ENCODE measurements around the gene SCMH1. TPM values are rescaled to one million over a fixed set of nuclear protein-coding genes. Genes with fewer than 3 reads are reported as not detected.

SCMH1 gene
- total RNA-seq, 1 donor from 2014 or later = 36.7 TPM

- Mint-ChIP-seq H3K4me1 (ENCODE audit: unreplicated experiment) (peaks cover 13% of the 10 kb centered on the region), H3K36me3 (peaks cover 20% of the 10 kb centered on the region), H3K27me3 (no peaks in the 10 kb centered on the region), H3K4me3 (no peak overlapping the region), H3K27ac (no peak overlapping the region), H3K9me3 (peaks cover 1% of the 10 kb centered on the region)
- DNase-seq (ENCODE audit: extremely low spot score, unreplicated experiment) = no peak
- no peak for TF ChIP-seq CTCF (conservative IDR thresholded peaks at IDR 0.05)
Observed at GRCh38 chr1:41225495-41225894, 16.6 kb downstream of the SCMH1 start.

- Mint-ChIP-seq H3K27ac (no peak overlapping the region), H3K4me3 (no peak overlapping the region), H3K27me3 (no peaks in the 10 kb centered on the region), H3K9me3 (peaks cover 5% of the 10 kb centered on the region), H3K36me3 (peaks cover 22% of the 10 kb centered on the region), H3K4me1 (ENCODE audit: unreplicated experiment) (peaks cover 8% of the 10 kb centered on the region)
- TF ChIP-seq CTCF (conservative IDR thresholded peaks at IDR 0.05) = no peak
- no peak for DNase-seq (ENCODE audit: extremely low spot score, unreplicated experiment)
Observed at GRCh38 chr1:41222496-41222895, 19.6 kb downstream of the SCMH1 start.

GRCh38 chr1:41221995-41222394 lies 20.1 kb downstream of the SCMH1 start:
- no peak overlapping the region for H3K27ac Mint-ChIP-seq
- no peaks in the 10 kb centered on the region for H3K27me3 Mint-ChIP-seq
- no peak for TF ChIP-seq CTCF (conservative IDR thresholded peaks at IDR 0.05)

GRCh38 chr1:41218152-41218551 lies 24.0 kb downstream of the SCMH1 start:
- H3K4me1 Mint-ChIP-seq (ENCODE audit: unreplicated experiment) = no peaks in the 10 kb centered on the region
- no peak overlapping the region for H3K27ac Mint-ChIP-seq
- DNase-seq (ENCODE audit: extremely low spot score, unreplicated experiment) = no peak
- H3K36me3 Mint-ChIP-seq = peaks cover 30% of the 10 kb centered on the region
- peaks cover 5% of the 10 kb centered on the region for H3K9me3 Mint-ChIP-seq
- H3K27me3 Mint-ChIP-seq = no peaks in the 10 kb centered on the region
- TF ChIP-seq CTCF (conservative IDR thresholded peaks at IDR 0.05) = no peak
- H3K4me3 Mint-ChIP-seq = no peak overlapping the region

More at GRCh38 chr1:41221995-41222394, 20.1 kb downstream of the SCMH1 start:
- DNase-seq (ENCODE audit: extremely low spot score, unreplicated experiment) = no peak
- Mint-ChIP-seq H3K36me3 (peaks cover 23% of the 10 kb centered on the region), H3K9me3 (peaks cover 5% of the 10 kb centered on the region), H3K4me1 (ENCODE audit: unreplicated experiment) (peaks cover 4% of the 10 kb centered on the region), H3K4me3 (no peak overlapping the region)

- Mint-ChIP-seq H3K27ac (no peak overlapping the region), H3K27me3 (no peaks in the 10 kb centered on the region), H3K36me3 (peaks cover 30% of the 10 kb centered on the region), H3K4me3 (no peak overlapping the region), H3K9me3 (peaks cover 5% of the 10 kb centered on the region), H3K4me1 (ENCODE audit: unreplicated experiment) (no peaks in the 10 kb centered on the region)
- no peak for DNase-seq (ENCODE audit: extremely low spot score, unreplicated experiment)
- no peak for TF ChIP-seq CTCF (conservative IDR thresholded peaks at IDR 0.05)
Observed at GRCh38 chr1:41217441-41217840, 24.7 kb downstream of the SCMH1 start.

- H3K36me3 Mint-ChIP-seq = peaks cover 31% of the 10 kb centered on the region
- H3K27me3 Mint-ChIP-seq = no peaks in the 10 kb centered on the region
- no peak for DNase-seq (ENCODE audit: extremely low spot score, unreplicated experiment)
- no peak overlapping the region for H3K4me3 Mint-ChIP-seq
- no peaks in the 10 kb centered on the region for H3K4me1 Mint-ChIP-seq (ENCODE audit: unreplicated experiment)
- no peak overlapping the region for H3K27ac Mint-ChIP-seq
- no peak for TF ChIP-seq CTCF (conservative IDR thresholded peaks at IDR 0.05)
- H3K9me3 Mint-ChIP-seq = peaks cover 5% of the 10 kb centered on the region
Observed at GRCh38 chr1:41215623-41216022, 26.5 kb downstream of the SCMH1 start.

Data from type B pancreatic cell (in vitro differentiated cells).